Adrenal gland (tissue), 5 donors: Measurements from ENCODE around the gene SDK1.

Experiments used
- POLR2A ChIP-seq, 2 donors: fragments of 450-650 bp; IDR thresholded peaks; one replicate each; pipeline ENCODE4 v1.6.1; 2017; ENCODE audit warnings: antibody characterized with exemption in 2 of 2, mild to moderate bottlenecking in 2 of 2, moderate library complexity in 1 of 2
- TF ChIP-seq, protein P1 (sequence below), 6 experiments: fragments of 450-650 bp in 4 of 6; fragments of 200-600 bp in 2 of 6; sonication (generic) in 1 of 6; IDR thresholded peaks; 1 replicate in 5 of 6; 2 replicates in 1 of 6; pipeline versions ENCODE4 v1.5.1 to v1.8.0; 2016 to 2021; ENCODE audit warnings: antibody characterized with exemption in 6 of 6, mild to moderate bottlenecking in 2 of 6, moderate library complexity in 1 of 6
- donor health status: DM: no; HTN: no; CAD: no.

DNA sequence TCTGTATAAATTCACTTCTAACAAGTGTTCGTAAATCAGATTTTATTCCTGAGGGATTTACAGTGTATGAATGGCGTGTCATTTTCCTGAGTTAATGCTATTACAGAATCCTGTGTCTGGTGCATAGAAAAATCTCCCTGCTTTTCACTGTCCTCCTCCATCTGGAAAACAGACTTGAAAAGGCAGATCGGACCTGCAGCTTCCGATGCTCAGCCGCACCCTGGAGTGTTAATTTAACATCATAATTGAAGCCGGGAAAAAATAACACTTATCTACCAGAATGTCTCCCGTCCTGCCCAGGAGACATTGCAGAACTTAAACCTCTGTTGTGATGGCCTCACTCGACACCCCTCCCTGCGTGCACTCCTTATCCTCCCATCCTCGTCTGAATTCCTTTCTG is 939.0 kb downstream of the SDK1 start:
- TF ChIP-seq, protein P1, sequence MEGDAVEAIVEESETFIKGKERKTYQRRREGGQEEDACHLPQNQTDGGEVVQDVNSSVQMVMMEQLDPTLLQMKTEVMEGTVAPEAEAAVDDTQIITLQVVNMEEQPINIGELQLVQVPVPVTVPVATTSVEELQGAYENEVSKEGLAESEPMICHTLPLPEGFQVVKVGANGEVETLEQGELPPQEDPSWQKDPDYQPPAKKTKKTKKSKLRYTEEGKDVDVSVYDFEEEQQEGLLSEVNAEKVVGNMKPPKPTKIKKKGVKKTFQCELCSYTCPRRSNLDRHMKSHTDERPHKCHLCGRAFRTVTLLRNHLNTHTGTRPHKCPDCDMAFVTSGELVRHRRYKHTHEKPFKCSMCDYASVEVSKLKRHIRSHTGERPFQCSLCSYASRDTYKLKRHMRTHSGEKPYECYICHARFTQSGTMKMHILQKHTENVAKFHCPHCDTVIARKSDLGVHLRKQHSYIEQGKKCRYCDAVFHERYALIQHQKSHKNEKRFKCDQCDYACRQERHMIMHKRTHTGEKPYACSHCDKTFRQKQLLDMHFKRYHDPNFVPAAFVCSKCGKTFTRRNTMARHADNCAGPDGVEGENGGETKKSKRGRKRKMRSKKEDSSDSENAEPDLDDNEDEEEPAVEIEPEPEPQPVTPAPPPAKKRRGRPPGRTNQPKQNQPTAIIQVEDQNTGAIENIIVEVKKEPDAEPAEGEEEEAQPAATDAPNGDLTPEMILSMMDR (IDR thresholded peaks at IDR 0.05): no peak
- TF ChIP-seq POLR2A (IDR thresholded peaks at IDR 0.05): no peak
